Measurements from ENCODE around the gene PLEKHG7. TPM values are rescaled to one million over a fixed set of nuclear protein-coding genes. Genes with fewer than 3 reads are reported as not detected.

Gene PLEKHG7
- total and polyA plus RNA-seq, 9 of the 15 experiments (the other 6 are each of a cell fraction or from before 2014, with no cell fraction given) = 0.03 TPM; not detected in 8

DNA sequence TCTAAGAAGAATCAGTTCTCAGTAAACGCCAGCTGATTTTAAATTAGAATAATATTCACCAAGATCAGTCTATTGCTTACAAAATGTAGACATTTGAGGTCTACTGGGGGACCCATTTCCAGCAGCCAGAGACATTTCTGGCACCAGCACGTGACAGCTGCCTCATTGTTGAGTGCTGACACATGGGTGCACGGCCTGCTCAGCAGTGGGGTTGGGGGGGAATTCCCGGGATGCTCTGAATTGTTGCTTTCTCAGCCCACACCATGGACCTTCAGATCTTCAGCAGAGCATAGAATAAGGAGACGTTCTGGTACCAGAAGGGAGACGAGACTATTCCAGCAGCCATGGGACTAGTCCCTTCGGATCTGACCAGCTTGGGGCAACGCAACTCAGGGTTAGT, 18.3 kb downstream of the PLEKHG7 start:
- no peaks in the 10 kb centered on the region for H3K79me2 ChIP-seq (ENCODE audit: control insufficient read depth, insufficient read depth, low read length)
- ChIA-PET POLR2A (interaction anchor here (0.5 kb wide), 1 partner anchor 377 kb away, joined by 3 read pairs; no protein-coding TSS in a partner anchor), CTCF (ENCODE audit: low intra/inter-chr PET ratio) (no interaction called here)
- no peak overlapping the region for H3K9ac ChIP-seq (ENCODE audit: insufficient read depth in 1 of 2, low read depth in 2 of 2, low read length in 2 of 2)
- H3K4me3 ChIP-seq = no peak overlapping the region
- TF ChIP-seq, protein P1, sequence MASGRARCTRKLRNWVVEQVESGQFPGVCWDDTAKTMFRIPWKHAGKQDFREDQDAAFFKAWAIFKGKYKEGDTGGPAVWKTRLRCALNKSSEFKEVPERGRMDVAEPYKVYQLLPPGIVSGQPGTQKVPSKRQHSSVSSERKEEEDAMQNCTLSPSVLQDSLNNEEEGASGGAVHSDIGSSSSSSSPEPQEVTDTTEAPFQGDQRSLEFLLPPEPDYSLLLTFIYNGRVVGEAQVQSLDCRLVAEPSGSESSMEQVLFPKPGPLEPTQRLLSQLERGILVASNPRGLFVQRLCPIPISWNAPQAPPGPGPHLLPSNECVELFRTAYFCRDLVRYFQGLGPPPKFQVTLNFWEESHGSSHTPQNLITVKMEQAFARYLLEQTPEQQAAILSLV (tag; IDR thresholded peaks at IDR 0.05) = no peak
- TF ChIP-seq, protein P2, sequence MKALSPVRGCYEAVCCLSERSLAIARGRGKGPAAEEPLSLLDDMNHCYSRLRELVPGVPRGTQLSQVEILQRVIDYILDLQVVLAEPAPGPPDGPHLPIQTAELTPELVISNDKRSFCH (CRISPR knock-in tag; IDR thresholded peaks at IDR 0.05) = no peak
- TF ChIP-seq, protein P2 (tag; IDR thresholded peaks at IDR 0.05) = no peak
- TF ChIP-seq ZNF717 (CRISPR knock-in tag; IDR thresholded peaks at IDR 0.05) = no peak
- no peak for TF ChIP-seq ZNF785 (CRISPR knock-in tag; IDR thresholded peaks at IDR 0.05)
- TF ChIP-seq, protein P3, sequence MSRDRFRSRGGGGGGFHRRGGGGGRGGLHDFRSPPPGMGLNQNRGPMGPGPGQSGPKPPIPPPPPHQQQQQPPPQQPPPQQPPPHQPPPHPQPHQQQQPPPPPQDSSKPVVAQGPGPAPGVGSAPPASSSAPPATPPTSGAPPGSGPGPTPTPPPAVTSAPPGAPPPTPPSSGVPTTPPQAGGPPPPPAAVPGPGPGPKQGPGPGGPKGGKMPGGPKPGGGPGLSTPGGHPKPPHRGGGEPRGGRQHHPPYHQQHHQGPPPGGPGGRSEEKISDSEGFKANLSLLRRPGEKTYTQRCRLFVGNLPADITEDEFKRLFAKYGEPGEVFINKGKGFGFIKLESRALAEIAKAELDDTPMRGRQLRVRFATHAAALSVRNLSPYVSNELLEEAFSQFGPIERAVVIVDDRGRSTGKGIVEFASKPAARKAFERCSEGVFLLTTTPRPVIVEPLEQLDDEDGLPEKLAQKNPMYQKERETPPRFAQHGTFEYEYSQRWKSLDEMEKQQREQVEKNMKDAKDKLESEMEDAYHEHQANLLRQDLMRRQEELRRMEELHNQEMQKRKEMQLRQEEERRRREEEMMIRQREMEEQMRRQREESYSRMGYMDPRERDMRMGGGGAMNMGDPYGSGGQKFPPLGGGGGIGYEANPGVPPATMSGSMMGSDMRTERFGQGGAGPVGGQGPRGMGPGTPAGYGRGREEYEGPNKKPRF (IDR thresholded peaks at IDR 0.05; ENCODE audit: low read depth, low read length) = no peak
- TF ChIP-seq SMARCE1 (IDR thresholded peaks at IDR 0.05) = no peak
- TF ChIP-seq, protein P4, sequence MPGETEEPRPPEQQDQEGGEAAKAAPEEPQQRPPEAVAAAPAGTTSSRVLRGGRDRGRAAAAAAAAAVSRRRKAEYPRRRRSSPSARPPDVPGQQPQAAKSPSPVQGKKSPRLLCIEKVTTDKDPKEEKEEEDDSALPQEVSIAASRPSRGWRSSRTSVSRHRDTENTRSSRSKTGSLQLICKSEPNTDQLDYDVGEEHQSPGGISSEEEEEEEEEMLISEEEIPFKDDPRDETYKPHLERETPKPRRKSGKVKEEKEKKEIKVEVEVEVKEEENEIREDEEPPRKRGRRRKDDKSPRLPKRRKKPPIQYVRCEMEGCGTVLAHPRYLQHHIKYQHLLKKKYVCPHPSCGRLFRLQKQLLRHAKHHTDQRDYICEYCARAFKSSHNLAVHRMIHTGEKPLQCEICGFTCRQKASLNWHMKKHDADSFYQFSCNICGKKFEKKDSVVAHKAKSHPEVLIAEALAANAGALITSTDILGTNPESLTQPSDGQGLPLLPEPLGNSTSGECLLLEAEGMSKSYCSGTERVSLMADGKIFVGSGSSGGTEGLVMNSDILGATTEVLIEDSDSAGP (CRISPR knock-in tag; IDR thresholded peaks at IDR 0.05) = no peak
- TF ChIP-seq MTA3 (IDR thresholded peaks at IDR 0.05; ENCODE audit: borderline replicate concordance) = no peak
- no TSS peak for BruUV-seq (replicated peaks)
- no peaks in the 10 kb centered on the region for H3K9me1 ChIP-seq (ENCODE audit: control insufficient read depth, insufficient read depth, low read length)
- intact Hi-C loops (cut with micrococcal nuclease) = no loop called here
- H3K9me3 ChIP-seq (replicated peaks; ENCODE audit: control insufficient read depth, insufficient read depth, low read depth, low read length) = 0 out of 2 replicates have a peak, but pooled peaks cover 2% of the 10 kb centered on the region
- in situ Hi-C loops (cut with MboI) = no loop called here
- H3K4me2 ChIP-seq (ENCODE audit: insufficient read depth, low read length) = no peak overlapping the region
- no peak for FAIRE-seq
- no peaks in the 10 kb centered on the region for H3K4me1 ChIP-seq (replicated peaks in 1 of 2; ENCODE audit: control insufficient read depth in 2 of 2, insufficient read depth in 2 of 2, low read length in 2 of 2)
- H3K36me3 ChIP-seq (ENCODE audit: control insufficient read depth, insufficient read depth, low read length) = no peaks in the 10 kb centered on the region
- no peak for ATAC-seq
- no peak overlapping the region for H2AFZ ChIP-seq (ENCODE audit: low read depth, low read length)
- no peak overlapping the region for H3K27ac ChIP-seq (ENCODE audit: extremely low read depth, low read depth, low read length)
- H3K27me3 ChIP-seq (ENCODE audit: control insufficient read depth in 2 of 2, insufficient read depth in 2 of 2, low read length in 2 of 2) = peaks cover 6 to 10% of the 10 kb centered on the region in 2 experiments; a peak in 4 of 5 replicates
- DNase-seq (ENCODE audit: extremely low read depth in 1 of 4, low spot score in 3 of 4) = no peak
- H4K20me1 ChIP-seq (replicated peaks; ENCODE audit: control insufficient read depth, insufficient read depth, low read length) = no peaks in the 10 kb centered on the region
- WGBS (ENCODE audit: insufficient coverage, low coverage, missing lambda C conversion rate) = 0% methylated on average over 8 of the region's 8 CpGs
